ENCODE measurements around the gene FMO2. TPM values are rescaled to one million over a fixed set of nuclear protein-coding genes. Genes with fewer than 3 reads are reported as not detected.

FMO2 gene
- total RNA-seq, 1 experiment from 2014 or later: not detected

DNA sequence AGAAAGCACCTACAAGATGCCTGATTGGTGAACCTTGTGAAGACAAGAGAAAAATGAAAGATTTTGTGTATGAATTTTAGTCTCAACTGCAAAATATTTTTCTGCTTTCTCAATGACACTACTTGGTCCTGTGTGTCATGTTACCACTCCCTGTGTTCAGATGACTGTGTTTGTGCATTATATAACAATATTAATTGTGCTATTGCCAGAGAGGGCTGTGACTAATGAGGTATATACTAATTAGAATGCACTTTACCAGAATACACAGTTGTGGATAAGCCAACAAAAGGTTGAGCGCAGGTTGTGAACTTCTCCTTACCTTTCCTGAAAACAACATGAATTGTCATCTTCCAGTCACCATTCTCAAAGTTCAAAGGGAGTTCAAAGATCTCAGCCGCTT is 17.3 kb upstream of the FMO2 start:
- in situ Hi-C loops (cut with HindIII; ENCODE audit: low pct_unique_long_range_greater_than_20kb, low sequenced_read_pairs): no loop called here
- no peak for DNase-seq (ENCODE audit: low read depth)

DNA sequence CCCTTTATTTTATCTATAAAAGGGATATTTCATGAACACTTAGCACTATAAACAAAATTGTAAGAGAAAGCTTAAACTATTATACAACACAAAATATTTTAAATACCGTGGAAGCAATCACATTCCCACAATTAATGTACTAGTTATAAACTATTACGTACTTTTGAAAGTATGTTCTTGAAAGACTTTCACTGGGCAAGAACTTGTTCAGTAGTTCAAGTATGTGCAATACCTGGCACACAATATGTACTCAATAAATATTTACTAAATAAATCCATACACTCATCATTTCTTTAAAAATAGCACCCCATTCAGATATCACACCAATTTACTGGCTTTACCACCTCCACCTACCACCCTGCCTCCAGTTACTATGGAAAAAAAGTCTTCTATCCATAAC is 12.6 kb upstream of the FMO2 start:
- DNase-seq (ENCODE audit: low read depth): no peak
- in situ Hi-C loops (cut with HindIII; ENCODE audit: low pct_unique_long_range_greater_than_20kb, low sequenced_read_pairs): no loop called here

DNA sequence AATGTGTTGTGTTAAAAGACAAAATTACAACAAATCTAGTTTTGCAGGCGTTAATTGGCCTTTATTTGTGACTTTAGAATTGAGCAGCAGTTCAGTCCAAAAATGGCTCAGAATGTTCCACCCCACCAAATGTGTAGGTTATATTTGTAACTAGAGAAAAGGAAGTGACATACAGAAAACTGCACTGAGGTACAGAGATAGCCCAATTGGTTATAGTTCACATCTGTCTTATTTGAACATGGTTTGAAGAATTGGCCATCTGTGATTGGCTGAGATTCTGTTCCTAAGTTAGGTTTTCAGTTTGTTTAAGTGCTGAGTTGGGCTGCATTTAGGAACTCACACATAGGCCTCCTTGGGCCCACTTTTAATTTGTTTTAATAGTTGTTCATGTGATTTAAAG is 12.0 kb upstream of the FMO2 start:
- DNase-seq (ENCODE audit: low read depth): no peak
- in situ Hi-C loops (cut with HindIII; ENCODE audit: low pct_unique_long_range_greater_than_20kb, low sequenced_read_pairs): no loop called here

DNA sequence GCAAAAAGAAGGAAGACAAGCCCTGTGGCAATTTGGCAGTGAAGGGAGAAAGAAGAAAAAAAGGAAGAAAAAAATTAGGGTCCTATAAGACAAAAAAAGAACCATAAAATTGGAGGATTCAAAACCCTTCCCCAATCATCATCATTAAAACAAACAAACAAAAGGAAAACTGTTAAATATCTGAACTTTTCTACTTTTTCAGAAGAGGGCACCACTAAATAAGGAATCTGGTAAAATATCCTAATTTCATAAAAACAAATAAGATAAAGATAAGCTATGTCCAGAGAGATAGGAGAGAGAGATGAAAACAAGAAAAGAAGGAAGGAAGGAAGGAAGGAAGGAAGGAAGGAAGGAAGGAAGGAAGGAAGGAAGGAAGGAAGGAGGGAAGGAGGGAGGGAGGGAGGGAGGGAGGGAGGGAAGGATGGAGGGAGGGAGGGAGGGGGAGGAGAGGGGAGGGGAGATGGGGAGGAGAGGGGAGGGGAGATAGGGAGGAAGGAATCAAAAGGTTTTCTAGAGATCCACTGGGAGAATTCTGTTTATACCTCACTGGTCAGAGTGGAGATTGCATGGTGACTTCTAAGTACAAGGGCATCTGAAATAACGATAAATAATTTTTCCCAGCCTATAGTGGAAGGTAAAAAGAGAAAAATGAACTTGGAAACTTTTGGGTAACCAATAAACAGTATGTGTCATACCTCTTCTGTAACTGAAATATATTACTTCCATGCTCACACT is 10.4 kb upstream of the FMO2 start:
- no peak for DNase-seq (ENCODE audit: low read depth)
- in situ Hi-C loops (cut with HindIII; ENCODE audit: low pct_unique_long_range_greater_than_20kb, low sequenced_read_pairs): no loop called here

DNA sequence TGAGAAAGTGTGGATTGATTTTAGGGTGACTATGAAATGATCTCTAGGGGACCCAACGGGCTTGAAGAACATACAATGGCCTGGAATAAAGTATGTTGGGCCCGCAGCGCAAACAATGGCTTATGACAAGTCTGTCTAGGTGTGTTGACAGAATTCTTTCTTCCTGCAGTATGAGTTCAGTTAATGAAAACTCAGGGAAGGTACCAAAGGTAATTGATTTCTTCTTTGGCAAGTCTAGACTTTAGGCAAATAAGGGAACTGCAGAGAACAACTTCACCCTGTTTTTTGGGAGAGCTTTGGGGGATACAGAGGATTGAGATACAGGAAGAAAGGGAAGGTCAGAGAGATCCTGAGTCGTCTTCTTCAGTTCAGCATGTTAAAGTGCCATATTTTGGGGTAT is 7.8 kb upstream of the FMO2 start:
- in situ Hi-C loops (cut with HindIII; ENCODE audit: low pct_unique_long_range_greater_than_20kb, low sequenced_read_pairs): no loop called here

DNA sequence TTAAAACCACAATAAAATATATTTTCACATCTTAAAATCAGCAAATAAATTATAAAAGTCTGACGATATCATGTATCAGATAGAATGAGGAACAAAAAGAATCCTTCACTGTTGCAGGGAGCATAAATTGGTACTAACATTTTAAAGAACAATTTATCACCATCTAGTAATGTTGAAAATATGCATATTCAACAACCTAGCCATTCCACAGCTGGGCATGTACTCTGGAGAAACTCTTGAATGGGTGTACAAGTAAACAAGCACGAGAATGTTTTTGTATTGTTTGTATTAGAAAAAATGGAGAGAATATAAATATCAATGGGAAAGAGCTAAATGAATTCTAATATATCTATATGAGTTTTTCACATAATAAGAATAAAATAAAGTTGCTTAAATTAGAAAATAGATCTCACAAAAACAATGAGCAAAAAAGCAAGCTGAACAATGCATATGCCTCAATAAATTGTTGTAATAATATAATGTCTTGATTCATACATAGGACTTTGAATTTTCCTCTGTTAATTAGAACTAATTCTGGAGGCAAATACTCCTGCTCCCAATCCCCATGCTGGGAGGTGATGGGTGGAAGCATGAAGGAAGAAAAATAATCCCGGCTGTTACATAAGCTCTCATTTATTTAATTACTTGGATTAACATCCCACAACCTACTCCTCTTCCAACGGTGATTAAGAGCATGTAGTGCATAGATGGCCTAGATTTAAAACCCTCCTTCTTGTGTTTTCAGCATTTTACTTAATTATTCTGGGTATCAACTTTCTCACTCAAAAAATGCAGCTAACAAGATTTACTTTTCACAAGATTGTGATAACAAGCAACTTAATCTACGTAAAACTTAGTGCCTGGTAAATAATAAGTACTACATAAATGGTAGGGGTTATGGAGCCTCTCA is 5.5 kb upstream of the FMO2 start:
- no peak for DNase-seq (ENCODE audit: low read depth)
- in situ Hi-C loops (cut with HindIII; ENCODE audit: low pct_unique_long_range_greater_than_20kb, low sequenced_read_pairs): no loop called here

More for the DNA sequence above, 7.8 kb upstream of the FMO2 start:
- DNase-seq (ENCODE audit: low read depth): no peak

DNA sequence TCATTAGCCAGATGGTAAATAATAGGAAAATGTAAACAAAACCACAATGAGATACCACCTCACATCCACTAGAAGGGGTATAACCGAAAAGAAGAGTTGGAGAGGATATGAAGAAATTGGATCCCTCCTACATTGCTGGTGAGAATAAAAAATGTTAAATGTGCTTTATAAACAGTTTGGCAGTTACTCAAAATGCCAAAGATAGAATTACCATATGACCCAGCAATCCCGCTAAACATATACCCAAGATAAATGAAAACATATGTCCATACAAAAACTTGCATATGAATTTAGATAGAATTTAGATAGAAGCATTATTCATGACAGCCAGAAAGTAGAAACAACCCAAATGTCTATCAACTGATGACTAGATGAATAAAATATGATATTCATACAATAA is 4.4 kb upstream of the FMO2 start:
- in situ Hi-C loops (cut with HindIII; ENCODE audit: low pct_unique_long_range_greater_than_20kb, low sequenced_read_pairs): no loop called here
- DNase-seq (ENCODE audit: low read depth): no peak

DNA sequence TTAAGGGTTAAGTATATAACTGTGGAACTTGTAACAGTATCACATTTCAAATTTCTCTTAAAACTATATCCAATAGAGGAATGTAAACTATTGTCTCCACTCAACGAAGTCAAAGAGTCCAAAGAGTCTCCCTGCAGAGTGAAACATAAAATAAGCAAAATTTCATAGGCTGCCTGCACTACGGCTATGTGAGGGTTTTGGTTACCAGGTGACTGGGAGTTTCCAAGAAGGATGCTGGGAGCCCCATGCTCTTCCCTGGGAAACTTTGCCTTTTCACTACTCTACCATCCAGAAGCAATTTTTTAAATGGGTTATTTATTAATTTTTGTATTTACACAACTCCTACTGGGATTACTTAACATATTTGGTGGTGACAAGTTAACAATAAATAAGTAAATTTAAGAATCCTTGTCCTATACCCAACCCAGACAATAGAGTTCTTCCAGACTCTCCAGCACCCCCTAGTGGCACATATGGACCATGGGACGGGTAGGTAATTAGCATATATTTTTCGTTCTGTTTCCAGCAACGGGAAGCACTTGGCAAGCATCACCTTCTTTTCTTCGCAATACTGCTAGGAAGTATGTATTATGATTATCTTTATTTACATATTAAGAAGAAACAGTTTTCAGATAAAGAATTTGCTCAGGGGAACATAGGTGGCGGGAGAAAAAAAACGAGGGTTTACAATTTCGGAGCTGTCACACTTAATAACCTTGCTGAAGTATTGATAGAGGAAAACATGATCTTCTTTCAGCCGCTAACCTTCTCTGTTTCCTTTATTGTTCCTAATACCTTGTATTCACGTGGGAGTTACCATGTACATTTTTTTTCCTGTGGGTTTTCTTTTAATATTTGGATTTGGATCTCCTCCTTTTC is 3.5 kb downstream of the FMO2 start:
- DNase-seq (ENCODE audit: low read depth): peak; percentile 30

DNA sequence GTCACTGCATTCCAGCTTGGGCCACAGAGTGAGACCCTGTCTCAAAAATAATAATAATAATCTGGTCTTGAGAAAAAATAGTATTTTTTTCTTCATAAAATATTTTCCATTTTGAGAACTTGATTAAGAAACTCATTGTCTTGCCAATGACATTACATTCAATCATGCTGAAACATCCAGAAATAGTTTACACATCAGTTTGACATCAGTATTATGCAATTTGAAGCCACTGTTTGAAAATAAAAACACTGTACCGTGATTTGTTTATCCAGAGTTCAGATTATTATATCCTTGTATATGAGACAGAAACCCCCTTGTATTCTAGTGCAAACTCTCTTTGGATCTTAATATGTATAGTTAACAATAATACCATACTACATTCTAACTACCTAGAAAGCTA is 6.9 kb downstream of the FMO2 start:
- DNase-seq (ENCODE audit: low read depth): no peak

More for the DNA sequence above, 3.5 kb downstream of the FMO2 start:
- in situ Hi-C loops (cut with HindIII; ENCODE audit: low pct_unique_long_range_greater_than_20kb, low sequenced_read_pairs): no loop called here

DNA sequence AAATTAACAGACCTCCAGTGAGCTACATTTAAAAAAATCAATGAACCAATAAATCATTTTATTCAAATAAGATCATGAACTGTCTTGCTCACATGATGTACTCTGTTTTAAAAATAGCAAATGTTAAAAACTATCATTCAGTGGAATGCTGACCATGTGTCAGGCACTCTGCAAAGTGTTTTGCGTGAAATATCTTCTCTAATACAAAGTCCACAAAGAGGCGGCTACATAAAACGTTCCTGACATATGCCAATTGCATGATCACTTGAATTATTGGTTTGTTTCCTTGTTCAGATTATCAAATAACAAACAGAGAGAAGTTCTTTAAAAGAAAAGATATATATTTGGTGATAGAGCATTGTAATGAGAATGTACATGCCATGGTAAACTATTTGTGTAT is 10.7 kb downstream of the FMO2 start:
- no peak for DNase-seq (ENCODE audit: low read depth)
- in situ Hi-C loops (cut with HindIII; ENCODE audit: low pct_unique_long_range_greater_than_20kb, low sequenced_read_pairs): no loop called here

More for the DNA sequence above, 6.9 kb downstream of the FMO2 start:
- in situ Hi-C loops (cut with HindIII; ENCODE audit: low pct_unique_long_range_greater_than_20kb, low sequenced_read_pairs): no loop called here

DNA sequence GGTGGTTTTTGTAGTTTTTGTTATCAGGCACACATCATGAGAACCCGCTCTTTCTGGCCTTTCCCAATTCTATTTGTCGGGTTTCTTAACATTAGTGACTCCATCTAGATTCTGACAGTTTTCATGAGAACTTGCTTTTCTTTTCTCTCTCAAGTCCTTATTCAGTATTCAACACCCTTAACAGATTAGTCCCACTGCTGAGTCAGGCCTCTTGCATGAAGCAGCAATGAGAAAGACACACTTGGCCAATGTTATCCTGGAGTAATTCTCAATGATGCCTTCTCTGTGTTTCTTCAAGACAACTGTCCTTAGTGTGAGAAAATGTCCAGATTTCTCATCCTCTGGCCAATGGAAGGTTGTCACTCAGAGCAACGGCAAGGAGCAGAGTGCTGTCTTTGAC is 11.3 kb downstream of the FMO2 start:
- in situ Hi-C loops (cut with HindIII; ENCODE audit: low pct_unique_long_range_greater_than_20kb, low sequenced_read_pairs): no loop called here
- DNase-seq (ENCODE audit: low read depth): no peak

DNA sequence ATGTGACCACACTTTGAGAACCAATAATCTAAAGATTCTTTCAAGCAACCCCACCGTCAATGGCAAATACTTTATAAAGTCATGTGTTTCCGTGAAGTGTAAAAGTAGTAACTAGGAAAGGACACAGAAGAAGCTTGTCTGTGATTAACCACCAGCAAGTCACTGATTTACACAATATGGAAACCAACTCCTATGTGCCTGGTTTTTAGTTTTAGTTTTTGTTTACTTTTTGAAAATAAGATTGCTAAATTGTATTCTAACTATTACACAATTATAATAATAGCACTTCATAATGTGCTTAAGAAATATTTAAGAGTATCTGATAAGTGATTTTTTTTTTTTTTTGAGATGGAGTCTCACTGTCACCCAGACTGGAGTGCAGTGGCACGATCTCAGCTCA is 13.0 kb downstream of the FMO2 start:
- in situ Hi-C loops (cut with HindIII; ENCODE audit: low pct_unique_long_range_greater_than_20kb, low sequenced_read_pairs): no loop called here
- DNase-seq (ENCODE audit: low read depth): no peak

DNA sequence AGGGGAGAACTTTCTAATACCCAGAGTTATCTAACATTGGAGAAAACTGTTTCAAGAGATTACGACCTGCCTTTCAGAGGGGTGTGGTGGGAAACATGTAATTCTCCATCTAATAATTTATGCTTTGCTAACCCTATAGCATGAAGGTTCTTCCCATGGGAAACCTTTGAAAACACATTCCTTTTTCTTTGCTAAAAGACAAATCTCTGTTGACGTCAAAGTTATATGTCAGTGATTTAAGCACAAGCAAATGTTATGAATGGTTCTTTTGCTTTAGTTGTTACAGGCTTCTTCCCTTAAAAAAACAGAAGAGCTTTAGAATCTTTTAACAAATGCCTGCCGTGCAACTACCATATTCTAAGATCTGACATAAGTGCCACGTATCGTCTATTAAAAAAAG is 19.2 kb downstream of the FMO2 start:
- in situ Hi-C loops (cut with HindIII; ENCODE audit: low pct_unique_long_range_greater_than_20kb, low sequenced_read_pairs): no loop called here
- no peak for DNase-seq (ENCODE audit: low read depth)

DNA sequence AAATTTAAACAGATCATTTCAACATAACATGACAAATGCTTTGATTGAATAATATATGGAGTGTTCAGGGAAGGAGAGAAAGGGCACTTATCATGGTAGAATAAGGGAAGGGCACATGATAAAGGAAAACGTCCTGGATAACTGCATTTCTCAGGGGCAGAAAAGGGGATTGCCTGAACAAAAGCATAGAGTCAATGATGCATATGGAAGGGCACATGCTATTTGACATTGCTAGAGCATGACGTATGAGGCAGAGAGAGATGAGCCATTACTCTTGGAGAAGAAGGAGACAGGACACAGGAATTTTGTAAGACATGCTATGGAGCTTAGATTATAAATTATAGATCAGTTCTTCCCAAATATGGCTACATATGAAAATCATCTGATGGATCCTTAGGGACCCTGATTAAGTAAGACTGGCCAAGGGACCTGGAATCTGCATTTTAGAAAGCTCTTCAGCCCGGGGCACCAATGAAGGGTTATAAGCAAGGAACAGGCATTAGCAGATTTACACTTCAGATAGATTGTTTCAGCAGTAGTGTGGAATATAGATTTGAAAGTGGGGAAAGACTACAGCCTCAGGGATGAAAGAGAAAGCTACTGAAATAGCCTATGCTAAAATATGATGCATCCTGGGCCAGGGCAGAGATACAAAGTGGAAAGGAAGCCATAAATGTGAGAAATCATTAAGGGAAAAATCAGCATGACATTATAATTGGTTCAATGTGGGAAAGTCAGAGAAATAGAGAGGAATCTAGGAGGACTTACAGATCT is 21.3 kb downstream of the FMO2 start:
- no peak for DNase-seq (ENCODE audit: low read depth)
- in situ Hi-C loops (cut with HindIII; ENCODE audit: low pct_unique_long_range_greater_than_20kb, low sequenced_read_pairs): no loop called here

DNA sequence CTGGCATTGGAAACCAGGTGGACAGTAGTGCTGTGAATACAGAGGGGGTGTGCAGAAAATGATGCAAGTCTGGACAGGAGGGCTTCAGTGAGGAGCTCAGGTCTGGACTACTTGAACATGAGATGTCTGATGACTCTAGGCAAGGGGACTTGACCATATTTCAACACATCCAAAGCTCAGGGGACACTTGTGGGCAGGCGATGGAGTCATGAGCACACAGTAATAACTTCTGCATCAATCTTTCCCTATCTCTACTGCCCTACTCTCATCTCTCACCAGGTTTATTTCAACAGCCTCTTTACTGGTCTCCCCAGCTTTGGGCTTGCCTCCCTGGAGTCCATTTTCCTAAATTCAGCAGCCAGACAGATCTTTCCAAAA is 21.9 kb downstream of the FMO2 start:
- in situ Hi-C loops (cut with HindIII; ENCODE audit: low pct_unique_long_range_greater_than_20kb, low sequenced_read_pairs): no loop called here
- no peak for DNase-seq (ENCODE audit: low read depth)

DNA sequence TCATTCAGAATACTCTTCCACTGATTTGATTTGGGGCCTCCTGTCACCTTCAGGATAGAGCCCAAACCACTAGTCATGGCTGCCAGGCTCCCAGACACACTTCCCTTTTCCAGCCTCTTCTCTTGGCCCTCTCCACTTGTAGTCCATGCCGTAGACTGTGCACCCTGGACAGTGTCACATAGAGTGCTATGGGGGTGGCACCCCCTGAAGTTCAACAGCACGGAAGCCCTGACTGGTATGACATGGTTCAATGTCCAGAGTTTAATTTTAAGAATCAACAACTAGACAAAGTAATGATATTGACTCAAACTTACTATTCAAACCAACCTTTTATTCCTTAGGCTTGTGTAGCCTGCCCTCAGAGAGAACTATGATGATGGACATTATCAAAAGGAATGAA is 22.3 kb downstream of the FMO2 start:
- no peak for DNase-seq (ENCODE audit: low read depth)
- in situ Hi-C loops (cut with HindIII; ENCODE audit: low pct_unique_long_range_greater_than_20kb, low sequenced_read_pairs): no loop called here

DNA sequence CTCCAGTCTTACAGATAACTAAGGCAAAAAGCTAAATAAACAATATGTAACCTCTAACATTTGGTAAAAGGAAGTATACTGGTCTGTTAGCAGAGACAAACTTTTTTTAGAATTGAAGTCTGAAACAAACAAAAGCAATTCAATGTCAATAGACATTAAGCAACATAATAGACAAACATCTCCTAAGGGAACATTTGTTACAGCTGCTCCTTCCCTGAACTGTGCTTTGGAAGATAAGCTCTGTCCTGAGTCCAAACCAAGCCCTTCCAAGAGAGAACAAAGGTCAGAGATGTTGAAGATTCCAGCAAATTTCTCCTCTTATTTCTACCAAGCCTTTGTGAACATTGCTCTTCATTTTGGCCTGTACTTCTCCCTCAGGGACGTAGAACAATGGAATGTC is 25.3 kb downstream of the FMO2 start:
- in situ Hi-C loops (cut with HindIII; ENCODE audit: low pct_unique_long_range_greater_than_20kb, low sequenced_read_pairs): no loop called here
- DNase-seq (ENCODE audit: low read depth): no peak

Data from Caki2 (cell line).